ENCODE measurements around the gene CD72.

Gene CD72

DNA sequence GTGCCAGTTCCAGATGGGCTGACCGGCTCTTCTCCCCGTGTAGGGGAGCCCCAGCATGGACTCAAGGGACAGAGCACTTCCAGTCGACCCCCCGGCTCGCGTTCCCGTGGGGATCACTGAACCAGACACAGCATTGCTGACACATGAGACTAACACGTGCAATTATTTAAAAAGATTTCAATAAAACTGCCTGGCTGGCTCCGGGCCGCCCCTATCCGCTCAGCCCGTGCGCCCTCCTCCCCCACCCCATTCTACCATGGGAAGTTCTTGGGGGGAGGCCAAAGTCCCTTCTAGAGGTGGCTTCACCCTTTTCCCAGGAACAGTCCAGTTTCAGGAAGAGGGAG, 8.4 kb downstream of the CD72 start:
- no peak for TF ChIP-seq CTCF (IDR thresholded peaks at IDR 0.05; ENCODE audit: low read depth, low read length)
- no peak overlapping the region for H3K4me3 ChIP-seq (ENCODE audit: low read depth, low read length)

GRCh38 chr9:35609001-35609819, 9.0 kb downstream of the CD72 start:
- no peak overlapping the region for H3K4me3 ChIP-seq (ENCODE audit: low read depth, low read length)
- TF ChIP-seq CTCF (IDR thresholded peaks at IDR 0.05; ENCODE audit: low read depth, low read length), result no peak

GRCh38 chr9:35608221-35608620, 10.0 kb downstream of the CD72 start:
- no peak for TF ChIP-seq CTCF (IDR thresholded peaks at IDR 0.05; ENCODE audit: low read depth, low read length)
- H3K4me3 ChIP-seq (ENCODE audit: low read depth, low read length), result no peak overlapping the region

GRCh38 chr9:35606726-35607125, 11.5 kb downstream of the CD72 start:
- peak overlapping the region; percentile 4; the same call in 1 of the 2 replicates for H3K4me3 ChIP-seq (ENCODE audit: low read depth, low read length)
- TF ChIP-seq CTCF (IDR thresholded peaks at IDR 0.05; ENCODE audit: low read depth, low read length), result no peak

DNA sequence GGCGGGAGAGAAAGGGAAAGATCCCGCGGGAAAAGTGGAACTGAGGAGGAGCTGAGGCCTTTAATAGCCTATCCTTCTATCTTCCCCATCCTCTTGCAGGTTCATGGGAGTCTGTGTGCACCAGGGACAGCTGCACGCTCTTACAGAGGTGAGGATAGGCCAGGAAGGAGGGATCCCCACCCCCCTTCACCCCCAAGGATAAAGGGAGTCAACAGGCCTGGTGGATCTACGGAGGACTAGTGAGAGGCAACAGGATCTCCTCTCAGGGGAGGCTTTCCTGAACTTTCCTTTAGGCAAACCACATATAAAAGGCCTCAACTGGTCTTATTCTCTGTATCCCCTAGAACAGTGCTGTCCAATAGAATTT, 12.1 kb downstream of the CD72 start:
- H3K4me3 ChIP-seq (ENCODE audit: low read depth, low read length), result peak overlapping the region; percentile 75
- no peak for TF ChIP-seq CTCF (IDR thresholded peaks at IDR 0.05; ENCODE audit: low read depth, low read length)

GRCh38 chr9:35605351-35606137, 12.7 kb downstream of the CD72 start:
- no peak for TF ChIP-seq CTCF (IDR thresholded peaks at IDR 0.05; ENCODE audit: low read depth, low read length)
- H3K4me3 ChIP-seq (ENCODE audit: low read depth, low read length), result peak overlapping the region; percentile 75
